Measurements from ENCODE around the gene FGF9. TPM values are rescaled to one million over a fixed set of nuclear protein-coding genes. Genes with fewer than 3 reads are reported as not detected.

Gene FGF9
- total RNA-seq, 2 donors from 2014 or later = 0.07 TPM; not detected in 1

DNA sequence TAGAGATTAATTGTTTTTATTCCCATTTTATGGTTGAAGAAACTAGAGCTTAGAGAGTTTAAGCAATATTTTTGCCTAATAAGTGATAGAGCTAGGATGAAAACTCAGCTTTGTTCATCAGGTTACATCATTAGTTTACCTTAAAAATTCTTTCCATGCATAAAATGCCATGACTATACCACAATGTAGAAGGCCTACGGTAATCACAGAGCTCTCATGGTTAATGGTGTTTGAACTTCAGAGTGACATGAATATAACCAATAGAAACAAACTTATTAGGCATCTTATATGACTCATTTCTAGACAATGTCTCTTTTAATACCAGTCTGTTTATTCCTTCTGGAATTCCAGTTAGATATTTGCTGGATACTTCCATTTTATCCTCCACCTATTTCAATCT is 78.5 kb downstream of the FGF9 start:
- peaks cover 11% of the 10 kb centered on the region for H3K4me1 Mint-ChIP-seq
- TF ChIP-seq, protein P1, sequence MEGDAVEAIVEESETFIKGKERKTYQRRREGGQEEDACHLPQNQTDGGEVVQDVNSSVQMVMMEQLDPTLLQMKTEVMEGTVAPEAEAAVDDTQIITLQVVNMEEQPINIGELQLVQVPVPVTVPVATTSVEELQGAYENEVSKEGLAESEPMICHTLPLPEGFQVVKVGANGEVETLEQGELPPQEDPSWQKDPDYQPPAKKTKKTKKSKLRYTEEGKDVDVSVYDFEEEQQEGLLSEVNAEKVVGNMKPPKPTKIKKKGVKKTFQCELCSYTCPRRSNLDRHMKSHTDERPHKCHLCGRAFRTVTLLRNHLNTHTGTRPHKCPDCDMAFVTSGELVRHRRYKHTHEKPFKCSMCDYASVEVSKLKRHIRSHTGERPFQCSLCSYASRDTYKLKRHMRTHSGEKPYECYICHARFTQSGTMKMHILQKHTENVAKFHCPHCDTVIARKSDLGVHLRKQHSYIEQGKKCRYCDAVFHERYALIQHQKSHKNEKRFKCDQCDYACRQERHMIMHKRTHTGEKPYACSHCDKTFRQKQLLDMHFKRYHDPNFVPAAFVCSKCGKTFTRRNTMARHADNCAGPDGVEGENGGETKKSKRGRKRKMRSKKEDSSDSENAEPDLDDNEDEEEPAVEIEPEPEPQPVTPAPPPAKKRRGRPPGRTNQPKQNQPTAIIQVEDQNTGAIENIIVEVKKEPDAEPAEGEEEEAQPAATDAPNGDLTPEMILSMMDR (conservative IDR thresholded peaks at IDR 0.05) = no peak
- H3K4me3 Mint-ChIP-seq = no peak overlapping the region

DNA sequence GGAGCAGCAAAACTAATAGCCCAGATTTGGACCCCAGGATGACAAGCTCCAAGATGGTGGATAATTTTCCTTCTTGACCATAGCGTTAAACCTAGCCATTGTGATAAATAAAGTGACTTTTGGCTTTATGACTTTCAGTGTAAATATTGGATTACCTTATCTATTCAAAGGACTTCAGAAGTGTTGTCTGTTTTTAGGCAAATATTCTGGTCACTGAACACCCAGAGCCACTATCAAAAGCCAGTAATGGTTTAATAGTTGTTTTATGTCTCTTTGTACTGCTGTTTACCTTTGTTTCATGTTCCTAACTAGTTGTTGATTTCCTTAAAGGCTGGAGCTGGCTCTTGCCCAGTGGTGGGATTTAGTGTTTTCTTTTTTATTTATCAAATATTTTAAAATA is 81.6 kb downstream of the FGF9 start:
- Histone ChIP-seq H3K9me3 (ENCODE audit: control insufficient read depth, low read length) (no peaks in the 10 kb centered on the region), H3K4me1 (ENCODE audit: control insufficient read depth, insufficient read depth, low read length) (peaks cover 8% of the 10 kb centered on the region), H3K9ac (ENCODE audit: extremely low read depth, low read length, poor library complexity, severe bottlenecking) (no peak overlapping the region), H3K36me3 (ENCODE audit: control insufficient read depth, insufficient read depth, low read length) (no peaks in the 10 kb centered on the region), H3K4me3 (ENCODE audit: low read length) (no peak overlapping the region), H3K27me3 (ENCODE audit: control insufficient read depth, insufficient read depth, low read length, poor library complexity, severe bottlenecking) (no peaks in the 10 kb centered on the region), H3K27ac (ENCODE audit: low read depth, low read length) (no peak overlapping the region)
- no peaks in the 10 kb centered on the region for H3K27me3 Mint-ChIP-seq (ENCODE audit: insufficient read depth)
- peaks cover 30% of the 10 kb centered on the region for H3K4me1 Mint-ChIP-seq
- H3K9me3 Mint-ChIP-seq = no peaks in the 10 kb centered on the region
- H3K36me3 Mint-ChIP-seq (ENCODE audit: low read depth) = no peaks in the 10 kb centered on the region
- TF ChIP-seq, protein P1 (conservative IDR thresholded peaks at IDR 0.05) = no peak
- no peak overlapping the region for H3K4me3 Mint-ChIP-seq
- H3K27ac Mint-ChIP-seq = no peak overlapping the region
- WGBS, 2 experiments (ENCODE audit: insufficient coverage in 1 of 2, insufficient read length in 1 of 2) = 71 to 100% methylated on average over 1 of the region's 1 CpG
- no peak for DNase-seq

More for the DNA sequence above, 78.5 kb downstream of the FGF9 start:
- no peaks in the 10 kb centered on the region for H3K36me3 ChIP-seq (ENCODE audit: control insufficient read depth, insufficient read depth, low read length)
- no peak overlapping the region for H3K4me3 ChIP-seq (ENCODE audit: low read length)
- H3K27me3 ChIP-seq (ENCODE audit: control insufficient read depth, insufficient read depth, low read length, poor library complexity, severe bottlenecking) = no peaks in the 10 kb centered on the region
- Mint-ChIP-seq H3K27ac (no peak overlapping the region), H3K9me3 (no peaks in the 10 kb centered on the region), H3K36me3 (ENCODE audit: low read depth) (no peaks in the 10 kb centered on the region), H3K27me3 (ENCODE audit: insufficient read depth) (no peaks in the 10 kb centered on the region)
- no peak overlapping the region for H3K27ac ChIP-seq (ENCODE audit: low read depth, low read length)
- no peak for DNase-seq
- no peaks in the 10 kb centered on the region for H3K9me3 ChIP-seq (ENCODE audit: control insufficient read depth, low read length)
- H3K4me1 ChIP-seq (ENCODE audit: control insufficient read depth, insufficient read depth, low read length) = peaks cover 5% of the 10 kb centered on the region
- WGBS, 2 experiments (ENCODE audit: insufficient coverage in 1 of 2, insufficient read length in 1 of 2) = 100% methylated on average over 1 of the region's 1 CpG
- H3K9ac ChIP-seq (ENCODE audit: extremely low read depth, low read length, poor library complexity, severe bottlenecking) = no peak overlapping the region

DNA sequence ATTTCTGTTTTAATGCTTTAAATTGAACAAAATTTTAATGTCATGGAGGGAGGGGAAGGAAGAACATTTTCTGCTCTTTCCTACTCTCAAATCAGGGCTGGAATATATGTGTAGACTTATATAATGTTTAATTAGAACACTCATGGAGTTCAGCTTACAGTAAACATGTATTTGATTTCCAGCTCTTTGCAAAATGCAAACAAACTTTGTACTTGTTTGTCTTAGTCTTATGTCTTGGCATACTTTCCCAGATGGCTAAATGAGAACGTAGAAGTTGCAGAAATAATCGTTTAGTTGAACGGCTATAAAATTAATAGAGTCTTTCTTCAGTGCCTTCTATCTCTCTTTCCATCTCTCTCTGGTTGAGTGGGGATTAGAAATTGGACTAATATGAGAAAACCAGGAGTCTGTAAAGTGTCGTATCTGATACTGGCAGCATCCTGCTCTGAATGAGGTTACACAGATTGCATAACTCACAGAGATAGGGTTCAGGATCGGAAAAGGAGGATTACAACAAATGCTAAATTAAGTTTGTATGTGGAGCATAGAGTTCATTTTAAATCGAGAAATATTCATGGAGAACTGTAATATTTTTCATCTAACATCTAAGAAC is 82.3 kb downstream of the FGF9 start:
- Mint-ChIP-seq H3K27me3 (ENCODE audit: insufficient read depth) (no peaks in the 10 kb centered on the region), H3K27ac (no peak overlapping the region), H3K4me1 (peaks cover 29% of the 10 kb centered on the region), H3K4me3 (no peak overlapping the region), H3K36me3 (ENCODE audit: low read depth) (no peaks in the 10 kb centered on the region), H3K9me3 (no peaks in the 10 kb centered on the region)
- no peak for DNase-seq
- H3K4me1 ChIP-seq (ENCODE audit: control insufficient read depth, insufficient read depth, low read length) = peaks cover 5% of the 10 kb centered on the region
- TF ChIP-seq, protein P1 (conservative IDR thresholded peaks at IDR 0.05) = no peak
- no peaks in the 10 kb centered on the region for H3K9me3 ChIP-seq (ENCODE audit: control insufficient read depth, low read length)
- H3K4me3 ChIP-seq (ENCODE audit: low read length) = no peak overlapping the region
- H3K36me3 ChIP-seq (ENCODE audit: control insufficient read depth, insufficient read depth, low read length) = no peaks in the 10 kb centered on the region
- no peak overlapping the region for H3K9ac ChIP-seq (ENCODE audit: extremely low read depth, low read length, poor library complexity, severe bottlenecking)
- no peak overlapping the region for H3K27ac ChIP-seq (ENCODE audit: low read depth, low read length)
- 90 to 97% methylated on average over 2 to 5 of the region's 6 CpGs for WGBS, 2 experiments (ENCODE audit: insufficient coverage in 1 of 2, insufficient read length in 1 of 2)
- no peaks in the 10 kb centered on the region for H3K27me3 ChIP-seq (ENCODE audit: control insufficient read depth, insufficient read depth, low read length, poor library complexity, severe bottlenecking)

Other genes starting within 250 kb of the FGF9 start
- 10 to 100 TPM; 85.2 to 94.1 TPM for gene ZDHHC20, start 211.8 kb upstream of the FGF9 start, total RNA-seq
- 10 to 100 TPM; 39.1 to 45.7 TPM for gene MICU2, start 66.9 kb upstream of the FGF9 start, total RNA-seq